H1 (cell line): ENCODE results near the gene SHROOM2. TPM values are rescaled to one million over a fixed set of nuclear protein-coding genes. Genes with fewer than 3 reads are reported as not detected.

ENCODE experiments used
- CTCF ChIA-PET: fragments of 300-600 bp; sonication (Branson Sonifier 250); formaldehyde crosslinking; loops from one replicate; lab custom pipeline; 2021; ENCODE audit not compliant: partially characterized antibody; lab: Charles Lee
- POLR2A ChIA-PET: fragments of 300-600 bp; sonication (Branson Sonifier 250); formaldehyde crosslinking; loops from one replicate; lab custom pipeline; 2021; ENCODE audit warnings: inconsistent platforms; ENCODE audit not compliant: partially characterized antibody; lab: Charles Lee
- DNase-seq, 2 experiments: peaks; one replicate each; pipeline versions ENCODE4 v3.0.0 to v3.0.0-alpha.2; 2010 to 2022; ENCODE audit warnings: low spot score in 2 of 2, low read depth in 1 of 2, mixed read lengths in 1 of 2
- FAIRE-seq: peaks from 2 replicates; lab custom pipeline; 2011; peaks lifted over from hg19 to GRCh38; lab: Jason Lieb, UNC
- H2AFZ ChIP-seq: 2 replicates; pipeline ENCODE4 v1.8.1; 2012; ENCODE audit warnings: low read length, inconsistent platforms
- H2AK5ac ChIP-seq: 2 replicates; pipeline ENCODE4 v1.6.1; 2013; ENCODE audit warnings: low read depth, low read length
- H2BK120ac ChIP-seq: replicated peaks from 2 replicates; pipeline ENCODE3; 2013; ENCODE audit warnings: low read depth, low read length, inconsistent platforms
- H2BK12ac ChIP-seq: 2 replicates; pipeline ENCODE4 v1.6.1; 2013; ENCODE audit warnings: low read depth, low read length
- H2BK15ac ChIP-seq: 2 replicates; pipeline ENCODE4 v1.6.1; 2013; ENCODE audit warnings: low read length
- H2BK20ac ChIP-seq: 2 replicates; pipeline ENCODE4 v1.6.1; 2013; ENCODE audit warnings: low read length
- H2BK5ac ChIP-seq: 2 replicates; pipeline ENCODE4 v1.6.1; 2013; ENCODE audit warnings: low read depth, low read length
- H3K14ac ChIP-seq: 2 replicates; pipeline ENCODE4 v1.6.1; 2013; ENCODE audit warnings: inconsistent platforms; ENCODE audit not compliant: insufficient read length
- H3K18ac ChIP-seq: 2 replicates; pipeline ENCODE4 v1.6.1; 2013; ENCODE audit warnings: low read length; ENCODE audit errors: extremely low read depth
- H3K23ac ChIP-seq: 2 replicates; pipeline ENCODE4 v1.6.1; 2013; ENCODE audit warnings: inconsistent platforms; ENCODE audit not compliant: insufficient read length
- H3K23me2 ChIP-seq: 2 replicates; pipeline ENCODE4 v1.6.1; 2013; ENCODE audit warnings: low read depth, low read length
- H3K27ac ChIP-seq: 2 replicates; pipeline ENCODE4 v1.6.1; 2011; ENCODE audit warnings: low read depth, low read length, inconsistent platforms
- H3K27me3 ChIP-seq, 4 experiments: replicated peaks in 1 of 4; 1 replicate in 1 of 4; 2 replicates in 3 of 4; pipeline versions ENCODE4 v1.6.1 to v1.8.1; 2011 to 2013; ENCODE audit warnings: low read length in 3 of 4, mild to moderate bottlenecking in 3 of 4, inconsistent platforms in 2 of 4, mixed read lengths in 2 of 4, moderate library complexity in 1 of 4; ENCODE audit not compliant: control insufficient read depth in 3 of 4, insufficient read depth in 3 of 4; ENCODE audit errors: extremely low read depth in 1 of 4
- H3K36me3 ChIP-seq, 4 experiments: 2 replicates each; pipeline versions ENCODE4 v1.6.1 to v1.8.1; 2011 to 2013; ENCODE audit warnings: mild to moderate bottlenecking in 4 of 4, low read length in 3 of 4, moderate library complexity in 2 of 4, control low read depth in 1 of 4, inconsistent platforms in 1 of 4; ENCODE audit not compliant: insufficient read depth in 4 of 4, control insufficient read depth in 2 of 4
- H3K4ac ChIP-seq: replicated peaks from 2 replicates; pipeline ENCODE3; 2013; ENCODE audit warnings: low read length, low read depth, mixed read lengths, inconsistent platforms; ENCODE audit not compliant: insufficient read length
- H3K4me1 ChIP-seq, 4 experiments: replicated peaks in 1 of 4; 1 replicate in 1 of 4; 2 replicates in 3 of 4; pipeline versions ENCODE4 v1.6.1 to v1.8.1; 2011 to 2013; ENCODE audit warnings: low read length in 3 of 4, inconsistent platforms in 2 of 4, mixed read lengths in 1 of 4; ENCODE audit not compliant: insufficient read depth in 4 of 4, control insufficient read depth in 3 of 4
- H3K4me2 ChIP-seq, 2 experiments: 2 replicates each; pipeline versions ENCODE4 v1.6.1 to v1.8.1; 2011 to 2013; ENCODE audit warnings: low read depth in 2 of 2, low read length in 2 of 2, control low read depth in 1 of 2, inconsistent platforms in 1 of 2, mild to moderate bottlenecking in 1 of 2; ENCODE audit not compliant: insufficient read depth in 1 of 2
- H3K4me3 ChIP-seq, 4 experiments: fragments of 200-600, 300-600 bp in 1 of 4; sonication (generic), shearing (Covaris generic), sonication (Bioruptor Twin) in 1 of 4; 2 replicates each; pipeline versions ENCODE4 v1.5.1 to v1.8.1; 2011 to 2016; ENCODE audit warnings: low read length in 4 of 4, low read depth in 3 of 4, control low read depth in 2 of 4, inconsistent platforms in 2 of 4, mild to moderate bottlenecking in 2 of 4, mixed read lengths in 1 of 4, moderate library complexity in 1 of 4; ENCODE audit not compliant: insufficient read depth in 2 of 4; ENCODE audit errors: extremely low read depth in 1 of 4
- H3K56ac ChIP-seq: replicated peaks from 2 replicates; pipeline ENCODE3; 2013; ENCODE audit warnings: low read depth, mild to moderate bottlenecking, mixed read lengths, low read length, inconsistent platforms; ENCODE audit not compliant: insufficient read length
- H3K79me1 ChIP-seq: 2 replicates; pipeline ENCODE4 v1.6.1; 2013; ENCODE audit warnings: low read depth, low read length, control low read depth
- H3K79me2 ChIP-seq, 2 experiments: 2 replicates each; pipeline versions ENCODE4 v1.6.1 to v1.8.1; 2012 to 2013; ENCODE audit warnings: low read length in 2 of 2, mild to moderate bottlenecking in 2 of 2, inconsistent platforms in 1 of 2; ENCODE audit not compliant: insufficient read depth in 2 of 2, control insufficient read depth in 1 of 2
- H3K9ac ChIP-seq, 4 experiments: replicated peaks in 1 of 4; 1 replicate in 1 of 4; 2 replicates in 3 of 4; pipeline versions ENCODE4 v1.6.1 to v1.8.1; 2011 to 2013; ENCODE audit warnings: low read depth in 3 of 4, low read length in 3 of 4, control low read depth in 2 of 4, mild to moderate bottlenecking in 2 of 4, moderate library complexity in 2 of 4, inconsistent platforms in 1 of 4; ENCODE audit errors: extremely low read depth in 1 of 4
- H3K9me3 ChIP-seq, 2 experiments: 2 replicates each; pipeline versions ENCODE4 v1.6.1 to v1.8.1; 2012 to 2013; ENCODE audit warnings: mild to moderate bottlenecking in 2 of 2, moderate library complexity in 2 of 2, control low read depth in 1 of 2, inconsistent platforms in 1 of 2, low read depth in 1 of 2, low read length in 1 of 2, mixed read lengths in 1 of 2; ENCODE audit not compliant: insufficient read depth in 2 of 2
- H4K20me1 ChIP-seq, 2 experiments: replicated peaks in 1 of 2; 2 replicates each; pipeline versions ENCODE3 to v1.8.1; 2011 to 2013; ENCODE audit warnings: inconsistent platforms in 2 of 2, low read length in 2 of 2, mild to moderate bottlenecking in 1 of 2; ENCODE audit not compliant: insufficient read depth in 2 of 2, control insufficient read depth in 1 of 2
- H4K5ac ChIP-seq: 2 replicates; pipeline ENCODE4 v1.6.1; 2013; ENCODE audit warnings: low read length, low read depth, mixed read lengths, inconsistent platforms; ENCODE audit not compliant: insufficient read length
- H4K8ac ChIP-seq: 2 replicates; pipeline ENCODE4 v1.8.0; 2013; ENCODE audit warnings: mild to moderate bottlenecking, moderate library complexity, low read length, inconsistent platforms; ENCODE audit not compliant: insufficient read depth; ENCODE audit errors: extremely low read depth
- H4K91ac ChIP-seq: replicated peaks from 2 replicates; pipeline ENCODE3; 2013; ENCODE audit warnings: low read length, mixed read lengths, inconsistent platforms; ENCODE audit not compliant: insufficient read length
- CTBP2 ChIP-seq: IDR thresholded peaks from 2 replicates; pipeline ENCODE4 v1.7.0; 2011; ENCODE audit warnings: borderline replicate concordance, mild to moderate bottlenecking, moderate library complexity, mixed read lengths, low read length; ENCODE audit not compliant: insufficient read depth, insufficient read length
- GABPA ChIP-seq: IDR thresholded peaks from 2 replicates; pipeline ENCODE4 v1.6.1; 2011; ENCODE audit warnings: mild to moderate bottlenecking, low read length, moderate library complexity, borderline replicate concordance; ENCODE audit not compliant: insufficient read depth
- HDAC6 ChIP-seq: IDR thresholded peaks from one replicate; pipeline ENCODE4 v1.7.1; 2012; ENCODE audit warnings: low read depth, mild to moderate bottlenecking, inconsistent platforms, low read length, moderate library complexity
- POLR2A ChIP-seq, 2 experiments: IDR thresholded peaks; 1 replicate in 1 of 2; 2 replicates in 1 of 2; pipeline ENCODE4 v1.6.1; 2011; ENCODE audit warnings: low read depth in 2 of 2, low read length in 2 of 2, mild to moderate bottlenecking in 2 of 2; ENCODE audit errors: control extremely low read depth in 1 of 2
- POU5F1 ChIP-seq: IDR thresholded peaks from 2 replicates; pipeline ENCODE4 v1.6.1; 2011; ENCODE audit warnings: low read depth, mild to moderate bottlenecking, low read length, moderate library complexity
- RAD21 ChIP-seq, 2 experiments: IDR thresholded peaks in 1 of 2; conservative IDR thresholded peaks in 1 of 2; 2 replicates each; pipeline ENCODE4 v1.6.1; 2011; ENCODE audit warnings: low read depth in 2 of 2, low read length in 2 of 2, improper control_type of control experiment in 1 of 2, inconsistent platforms in 1 of 2, mild to moderate bottlenecking in 1 of 2, moderate library complexity in 1 of 2
- ZNF274 ChIP-seq: IDR thresholded peaks from 2 replicates; pipeline ENCODE4 v1.7.0; 2012; ENCODE audit warnings: low read length, borderline replicate concordance; ENCODE audit errors: extremely low read depth
- WGBS, 2 experiments: shearing (Covaris generic) in 1 of 2; methylation state at CpG; one replicate each; pipeline versions ENCODE4 v1.1.6 to v1.1.7; 2013 to 2015; ENCODE audit warnings: low lambda C conversion rate in 2 of 2, mixed read lengths in 2 of 2, inconsistent platforms in 1 of 2, low coverage in 1 of 2, missing lambda C conversion rate in 1 of 2; ENCODE audit not compliant: insufficient replicate concordance in 2 of 2, insufficient coverage in 1 of 2, insufficient read length in 1 of 2; ENCODE audit errors: extremely low coverage in 1 of 2, missing lambda C conversion rate in 1 of 2; 5-methylcytosine and 5-hydroxymethylcytosine counted together
- polyA plus RNA-seq, 7 experiments: library from polyadenylated mRNA; depleted of rRNA in 3 of 7; stranded (reverse) in 5 of 7; unstranded in 2 of 7; fragments of >200 nt in 5 of 7; fragments of 200-250 nt in 2 of 7; gene quantifications; 1 replicate in 5 of 7; 2 replicates in 1 of 7; 4 replicates in 1 of 7; pipeline versions ENCODE4 v1.2.1 to v1.2.3, GENCODE V29; 2011 to 2013; ENCODE audit warnings: missing spikeins in 2 of 7, mixed read lengths in 2 of 7
- total RNA-seq: library from RNA; stranded (reverse); fragmentation: NEBNext Ultra II Directional; extraction: Animal tissue kit (Norgen Biotek cat#: 25700); gene quantifications from 2 replicates; pipeline ENCODE4 v1.2.1, GENCODE V29; 2021
- TF ChIP-seq, protein P1 (sequence below): IDR thresholded peaks from 2 replicates; pipeline ENCODE4 v1.6.1; 2012; ENCODE audit warnings: low read length, inconsistent platforms
- TF ChIP-seq, protein P2 (sequence below): IDR thresholded peaks from 2 replicates; pipeline ENCODE4 v1.6.1; 2011; ENCODE audit warnings: low read length, improper control_type of control experiment
- TF ChIP-seq, protein P3 (sequence below): IDR thresholded peaks from 2 replicates; pipeline ENCODE4 v1.6.1; 2012; ENCODE audit warnings: inconsistent platforms

The SHROOM2 gene
- total and polyA plus RNA-seq, 2 of the 8 experiments (the other 6 are each of a cell fraction or from before 2014, with no cell fraction given) = 3.4 to 14.2 TPM

DNA sequence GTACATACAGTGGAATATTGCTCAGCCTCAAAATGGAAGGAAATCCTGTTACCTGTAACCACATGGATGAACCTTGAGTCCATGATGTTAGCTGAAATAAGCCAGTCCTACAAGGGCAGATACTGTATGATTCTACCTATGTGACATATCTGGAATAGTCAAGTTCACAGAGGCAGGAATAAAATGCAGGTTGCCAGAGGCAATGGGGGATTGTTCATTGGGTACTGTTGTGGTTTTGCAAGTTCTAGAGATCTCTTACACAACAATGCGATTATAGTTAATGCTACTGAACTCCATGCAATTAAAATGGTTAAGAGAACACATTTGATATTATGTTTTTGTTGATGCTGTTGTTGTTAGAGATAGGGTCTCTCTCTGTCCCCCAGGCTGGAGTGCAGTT, 74.6 kb downstream of the SHROOM2 start:
- Histone ChIP-seq H3K56ac (no peak overlapping the region), H2BK20ac (no peak overlapping the region), H3K27me3 (no peaks in the 10 kb centered on the region), H4K8ac (no peak overlapping the region), H3K79me1 (no peaks in the 10 kb centered on the region), H2AFZ (no peak overlapping the region), H2AK5ac (no peak overlapping the region), H3K4me3 (no peak overlapping the region), H4K20me1 (no peaks in the 10 kb centered on the region), H3K14ac (no peak overlapping the region), H3K4me1 (peaks cover 0 to 7% (median 2%) of the 10 kb centered on the region in 4 experiments; a peak in 2 of 7 replicates), H3K4ac (no peak overlapping the region), H3K18ac (no peak overlapping the region), H2BK15ac (no peak overlapping the region), H4K5ac (no peak overlapping the region), H3K79me2 (peaks cover 0 to 8% of the 10 kb centered on the region in 2 experiments; a peak in 1 of 4 replicates), H3K27ac (no peak overlapping the region), H2BK5ac (no peak overlapping the region), H3K36me3 (no peaks in the 10 kb centered on the region), H2BK12ac (no peak overlapping the region), H3K9ac (no peak overlapping the region), H3K9me3 (no peaks in the 10 kb centered on the region), H4K91ac (no peak overlapping the region), H2BK120ac (no peak overlapping the region), H3K4me2 (no peak overlapping the region), H3K23me2 (no peaks in the 10 kb centered on the region), H3K23ac (no peak overlapping the region)
- 91% methylated on average over 1 of the region's 1 CpG; no CpG with 5 or more reads in 1 of the 2 experiments for WGBS, 2 experiments
- ChIA-PET CTCF (interaction anchor here (0.6 to 3.0 kb wide), 3 partner anchors 11 to 159 kb away, joined by 3 to 10 read pairs (median 6); no protein-coding TSS in a partner anchor), POLR2A (no interaction called here)
- FAIRE-seq = no peak
- DNase-seq = no peak
- TF ChIP-seq, protein P1, sequence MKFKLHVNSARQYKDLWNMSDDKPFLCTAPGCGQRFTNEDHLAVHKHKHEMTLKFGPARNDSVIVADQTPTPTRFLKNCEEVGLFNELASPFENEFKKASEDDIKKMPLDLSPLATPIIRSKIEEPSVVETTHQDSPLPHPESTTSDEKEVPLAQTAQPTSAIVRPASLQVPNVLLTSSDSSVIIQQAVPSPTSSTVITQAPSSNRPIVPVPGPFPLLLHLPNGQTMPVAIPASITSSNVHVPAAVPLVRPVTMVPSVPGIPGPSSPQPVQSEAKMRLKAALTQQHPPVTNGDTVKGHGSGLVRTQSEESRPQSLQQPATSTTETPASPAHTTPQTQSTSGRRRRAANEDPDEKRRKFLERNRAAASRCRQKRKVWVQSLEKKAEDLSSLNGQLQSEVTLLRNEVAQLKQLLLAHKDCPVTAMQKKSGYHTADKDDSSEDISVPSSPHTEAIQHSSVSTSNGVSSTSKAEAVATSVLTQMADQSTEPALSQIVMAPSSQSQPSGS = no peak
- TF ChIP-seq POLR2A (IDR thresholded peaks at IDR 0.05; ENCODE audit: control extremely low read depth in 1 of 2, low read depth in 2 of 2, low read length in 2 of 2) (no peak), RAD21 (IDR thresholded peaks at IDR 0.05 in 1 of 2, conservative IDR thresholded peaks at IDR 0.05 in 1 of 2; ENCODE audit: low read depth in 2 of 2, low read length in 2 of 2) (no peak), ZNF274 (no peak), CTBP2 (no peak), GABPA (no peak), HDAC6 (no peak), POU5F1 (no peak)
- TF ChIP-seq, protein P2, sequence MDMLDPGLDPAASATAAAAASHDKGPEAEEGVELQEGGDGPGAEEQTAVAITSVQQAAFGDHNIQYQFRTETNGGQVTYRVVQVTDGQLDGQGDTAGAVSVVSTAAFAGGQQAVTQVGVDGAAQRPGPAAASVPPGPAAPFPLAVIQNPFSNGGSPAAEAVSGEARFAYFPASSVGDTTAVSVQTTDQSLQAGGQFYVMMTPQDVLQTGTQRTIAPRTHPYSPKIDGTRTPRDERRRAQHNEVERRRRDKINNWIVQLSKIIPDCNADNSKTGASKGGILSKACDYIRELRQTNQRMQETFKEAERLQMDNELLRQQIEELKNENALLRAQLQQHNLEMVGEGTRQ = no peak
- TF ChIP-seq, protein P3, sequence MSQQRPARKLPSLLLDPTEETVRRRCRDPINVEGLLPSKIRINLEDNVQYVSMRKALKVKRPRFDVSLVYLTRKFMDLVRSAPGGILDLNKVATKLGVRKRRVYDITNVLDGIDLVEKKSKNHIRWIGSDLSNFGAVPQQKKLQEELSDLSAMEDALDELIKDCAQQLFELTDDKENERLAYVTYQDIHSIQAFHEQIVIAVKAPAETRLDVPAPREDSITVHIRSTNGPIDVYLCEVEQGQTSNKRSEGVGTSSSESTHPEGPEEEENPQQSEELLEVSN = no peak
